Measurements from ENCODE around the gene CRADD. TPM values are rescaled to one million over a fixed set of nuclear protein-coding genes. Genes with fewer than 3 reads are reported as not detected.
"Not testable (repeated sequence)": the region's sequence is repeated elsewhere in the genome, so short reads cannot be mapped to it uniquely, and the experiment has no call there.

CRADD gene
- polyA plus RNA-seq, 2 donors, result 4.2 to 12.0 TPM

- WGBS, 2 donors, result 85 to 90% methylated on average over 6 of the region's 6 CpGs
- Histone ChIP-seq H3K4me1 (ENCODE audit: control insufficient read depth in 2 of 2, insufficient read depth in 2 of 2, low read length in 1 of 2) (no peaks in the 10 kb centered on the region), H3K27ac (ENCODE audit: low read depth in 2 of 2, low read length in 1 of 2) (no peak overlapping the region), H3K36me3 (ENCODE audit: control insufficient read depth in 2 of 2, insufficient read depth in 2 of 2, low read length in 1 of 2) (no peaks in the 10 kb centered on the region), H3K27me3 (ENCODE audit: control insufficient read depth in 1 of 2, insufficient read depth in 2 of 2, low read length in 2 of 2) (no peaks in the 10 kb centered on the region), H3K4me3 (ENCODE audit: low read depth in 1 of 2, low read length in 2 of 2) (no peak overlapping the region), H3K9me3 (ENCODE audit: control insufficient read depth in 2 of 2, insufficient read depth in 1 of 2, low read depth in 1 of 2, low read length in 1 of 2) (no peaks in the 10 kb centered on the region)
These were observed 202.6 kb downstream of the CRADD start for GRCh38 chr12:93879476-93880421.

GRCh38 chr12:93880853-93881522 lies 203.8 kb downstream of the CRADD start:
- 69 to 71% methylated on average over 1 of the region's 1 CpG for WGBS, 2 donors
- Histone ChIP-seq H3K27me3 (ENCODE audit: control insufficient read depth in 1 of 2, insufficient read depth in 2 of 2, low read length in 2 of 2) (no peaks in the 10 kb centered on the region), H3K36me3 (ENCODE audit: control insufficient read depth in 2 of 2, insufficient read depth in 2 of 2, low read length in 1 of 2) (no peaks in the 10 kb centered on the region)

GRCh38 chr12:93882763-93883162 lies 205.6 kb downstream of the CRADD start:
- WGBS, 2 donors, result 86 to 88% methylated on average over 3 of the region's 3 CpGs
- no peaks in the 10 kb centered on the region for H3K9me3 ChIP-seq (ENCODE audit: control insufficient read depth in 2 of 2, insufficient read depth in 1 of 2, low read depth in 1 of 2, low read length in 1 of 2)
- no peak overlapping the region for H3K27ac ChIP-seq (ENCODE audit: low read depth in 2 of 2, low read length in 1 of 2)
- H3K4me3 ChIP-seq (ENCODE audit: low read depth in 1 of 2, low read length in 2 of 2), result no peak overlapping the region
- no peaks in the 10 kb centered on the region for H3K27me3 ChIP-seq (ENCODE audit: control insufficient read depth in 1 of 2, insufficient read depth in 2 of 2, low read length in 2 of 2)
- H3K36me3 ChIP-seq (ENCODE audit: control insufficient read depth in 2 of 2, insufficient read depth in 2 of 2, low read length in 1 of 2), result no peaks in the 10 kb centered on the region
- no peaks in the 10 kb centered on the region for H3K4me1 ChIP-seq (ENCODE audit: control insufficient read depth in 2 of 2, insufficient read depth in 2 of 2, low read length in 1 of 2)

More at GRCh38 chr12:93880853-93881522, 203.8 kb downstream of the CRADD start:
- Histone ChIP-seq H3K4me1 (ENCODE audit: control insufficient read depth in 2 of 2, insufficient read depth in 2 of 2, low read length in 1 of 2) (no peaks in the 10 kb centered on the region), H3K4me3 (ENCODE audit: low read depth in 1 of 2, low read length in 2 of 2) (no peak overlapping the region), H3K27ac (ENCODE audit: low read depth in 2 of 2, low read length in 1 of 2) (no peak overlapping the region), H3K9me3 (ENCODE audit: control insufficient read depth in 2 of 2, insufficient read depth in 1 of 2, low read depth in 1 of 2, low read length in 1 of 2) (no peaks in the 10 kb centered on the region)

- Histone ChIP-seq H3K36me3 (ENCODE audit: control insufficient read depth in 2 of 2, insufficient read depth in 2 of 2, low read length in 1 of 2) (no peaks in the 10 kb centered on the region), H3K27me3 (ENCODE audit: control insufficient read depth in 1 of 2, insufficient read depth in 2 of 2, low read length in 2 of 2) (no peaks in the 10 kb centered on the region), H3K9me3 (ENCODE audit: control insufficient read depth in 2 of 2, insufficient read depth in 1 of 2, low read depth in 1 of 2, low read length in 1 of 2) (no peaks in the 10 kb centered on the region), H3K4me1 (ENCODE audit: control insufficient read depth in 2 of 2, insufficient read depth in 2 of 2, low read length in 1 of 2) (no peaks in the 10 kb centered on the region), H3K4me3 (ENCODE audit: low read depth in 1 of 2, low read length in 2 of 2) (no peak overlapping the region), H3K27ac (ENCODE audit: low read depth in 2 of 2, low read length in 1 of 2) (no peak overlapping the region)
- WGBS, 2 donors, result 69 to 89% methylated on average over 2 of the region's 2 CpGs
These were observed 206.4 kb downstream of the CRADD start for GRCh38 chr12:93883436-93884154.

GRCh38 chr12:93884794-93885460 lies 207.8 kb downstream of the CRADD start:
- Histone ChIP-seq H3K4me3 (ENCODE audit: low read depth in 1 of 2, low read length in 2 of 2) (no peak overlapping the region), H3K27me3 (ENCODE audit: control insufficient read depth in 1 of 2, insufficient read depth in 2 of 2, low read length in 2 of 2) (no peaks in the 10 kb centered on the region), H3K27ac (ENCODE audit: low read depth in 2 of 2, low read length in 1 of 2) (no peak overlapping the region), H3K9me3 (ENCODE audit: control insufficient read depth in 2 of 2, insufficient read depth in 1 of 2, low read depth in 1 of 2, low read length in 1 of 2) (no peaks in the 10 kb centered on the region), H3K4me1 (ENCODE audit: control insufficient read depth in 2 of 2, insufficient read depth in 2 of 2, low read length in 1 of 2) (no peaks in the 10 kb centered on the region), H3K36me3 (ENCODE audit: control insufficient read depth in 2 of 2, insufficient read depth in 2 of 2, low read length in 1 of 2) (no peaks in the 10 kb centered on the region)
- 87% methylated on average over 5 of the region's 5 CpGs for WGBS, 2 donors

- not testable (repeated sequence) for H3K27ac ChIP-seq (ENCODE audit: low read depth in 2 of 2, low read length in 1 of 2)
- 96 to 97% methylated on average over 7 of the region's 7 CpGs for WGBS, 2 donors
These were observed 208.9 kb downstream of the CRADD start for GRCh38 chr12:93885973-93886532.

GRCh38 chr12:93886533-93887511 lies 209.6 kb downstream of the CRADD start:
- Histone ChIP-seq H3K27ac (ENCODE audit: low read depth in 2 of 2, low read length in 1 of 2) (no peak overlapping the region), H3K27me3 (ENCODE audit: control insufficient read depth in 1 of 2, insufficient read depth in 2 of 2, low read length in 2 of 2) (no peaks in the 10 kb centered on the region), H3K9me3 (ENCODE audit: control insufficient read depth in 2 of 2, insufficient read depth in 1 of 2, low read depth in 1 of 2, low read length in 1 of 2) (no peaks in the 10 kb centered on the region), H3K36me3 (ENCODE audit: control insufficient read depth in 2 of 2, insufficient read depth in 2 of 2, low read length in 1 of 2) (no peaks in the 10 kb centered on the region), H3K4me3 (ENCODE audit: low read depth in 1 of 2, low read length in 2 of 2) (no peak overlapping the region), H3K4me1 (ENCODE audit: control insufficient read depth in 2 of 2, insufficient read depth in 2 of 2, low read length in 1 of 2) (no peaks in the 10 kb centered on the region)
- WGBS, 2 donors, result 79 to 88% methylated on average over 18 of the region's 18 CpGs

More at GRCh38 chr12:93885973-93886532, 208.9 kb downstream of the CRADD start:
- not testable (repeated sequence) for H3K27me3 ChIP-seq (ENCODE audit: control insufficient read depth in 1 of 2, insufficient read depth in 2 of 2, low read length in 2 of 2); H3K4me1 ChIP-seq (ENCODE audit: control insufficient read depth in 2 of 2, insufficient read depth in 2 of 2, low read length in 1 of 2); H3K36me3 ChIP-seq (ENCODE audit: control insufficient read depth in 2 of 2, insufficient read depth in 2 of 2, low read length in 1 of 2); H3K9me3 ChIP-seq (ENCODE audit: control insufficient read depth in 2 of 2, insufficient read depth in 1 of 2, low read depth in 1 of 2, low read length in 1 of 2); H3K4me3 ChIP-seq (ENCODE audit: low read depth in 1 of 2, low read length in 2 of 2)

GRCh38 chr12:93888964-93889363 lies 211.8 kb downstream of the CRADD start:
- Histone ChIP-seq H3K9me3 (ENCODE audit: control insufficient read depth in 2 of 2, insufficient read depth in 1 of 2, low read depth in 1 of 2, low read length in 1 of 2) (no peaks in the 10 kb centered on the region), H3K27me3 (ENCODE audit: control insufficient read depth in 1 of 2, insufficient read depth in 2 of 2, low read length in 2 of 2) (no peaks in the 10 kb centered on the region), H3K4me3 (ENCODE audit: low read depth in 1 of 2, low read length in 2 of 2) (no peak overlapping the region), H3K36me3 (ENCODE audit: control insufficient read depth in 2 of 2, insufficient read depth in 2 of 2, low read length in 1 of 2) (no peaks in the 10 kb centered on the region), H3K4me1 (ENCODE audit: control insufficient read depth in 2 of 2, insufficient read depth in 2 of 2, low read length in 1 of 2) (no peaks in the 10 kb centered on the region), H3K27ac (ENCODE audit: low read depth in 2 of 2, low read length in 1 of 2) (no peak overlapping the region)
- 93 to 98% methylated on average over 3 of the region's 3 CpGs for WGBS, 2 donors

Data from esophagus (tissue), 2 donors.